GM21576 (cell line): ENCODE data around the gene TEX53.
A peak's percentile ranks its signal among the peaks of the same experiment; 100 is the strongest.

Source experiments
- ATAC-seq: cut with Tn5 transposase; IDR thresholded peaks from one replicate; pipeline ENCODE4 v1.9.1; 2021; ENCODE audit warnings: mild to moderate bottlenecking, moderate library complexity; ENCODE audit not compliant: unreplicated experiment

TEX53 gene

DNA sequence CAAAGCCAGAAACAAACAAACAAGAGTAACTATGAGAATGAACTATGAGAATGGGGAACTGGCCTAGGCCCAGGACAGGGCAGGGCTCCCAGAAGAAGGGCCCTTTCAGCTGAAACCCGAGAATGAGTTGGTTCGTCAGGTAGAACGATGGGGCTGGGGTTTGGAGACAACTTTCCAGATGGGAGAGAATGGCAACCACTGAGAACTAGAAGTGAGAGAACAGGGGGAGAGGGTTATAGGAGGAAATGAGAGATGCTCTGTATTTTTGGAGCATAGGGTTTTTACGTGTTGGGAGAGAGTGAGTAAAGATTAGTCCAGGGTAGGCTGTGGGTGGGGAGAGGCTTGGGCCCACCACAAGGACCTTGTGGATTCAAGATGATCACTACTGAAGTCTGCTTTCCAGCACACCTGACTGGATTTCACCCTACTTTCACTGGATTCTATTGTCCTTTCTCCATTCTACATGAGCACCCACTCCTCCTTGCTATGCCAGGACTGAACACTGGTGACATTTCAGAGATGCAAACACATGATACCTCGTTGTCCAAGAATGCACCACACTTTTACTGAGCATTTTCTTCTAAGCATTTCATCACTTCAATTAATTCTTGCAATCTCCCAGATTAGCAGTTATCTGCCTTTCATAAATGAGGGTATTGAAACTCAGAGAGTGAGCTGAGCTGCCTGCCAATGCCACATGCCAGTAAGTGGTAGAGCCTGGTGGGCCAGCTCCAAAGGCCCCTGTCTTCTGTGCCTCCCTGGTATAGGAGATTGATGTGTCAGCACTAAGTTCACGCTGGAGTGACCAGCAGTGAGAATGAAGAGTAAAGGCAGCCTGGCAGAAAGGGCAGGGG lies 49.7 kb downstream of the TEX53 start:
- peak; percentile 31 for ATAC-seq

DNA sequence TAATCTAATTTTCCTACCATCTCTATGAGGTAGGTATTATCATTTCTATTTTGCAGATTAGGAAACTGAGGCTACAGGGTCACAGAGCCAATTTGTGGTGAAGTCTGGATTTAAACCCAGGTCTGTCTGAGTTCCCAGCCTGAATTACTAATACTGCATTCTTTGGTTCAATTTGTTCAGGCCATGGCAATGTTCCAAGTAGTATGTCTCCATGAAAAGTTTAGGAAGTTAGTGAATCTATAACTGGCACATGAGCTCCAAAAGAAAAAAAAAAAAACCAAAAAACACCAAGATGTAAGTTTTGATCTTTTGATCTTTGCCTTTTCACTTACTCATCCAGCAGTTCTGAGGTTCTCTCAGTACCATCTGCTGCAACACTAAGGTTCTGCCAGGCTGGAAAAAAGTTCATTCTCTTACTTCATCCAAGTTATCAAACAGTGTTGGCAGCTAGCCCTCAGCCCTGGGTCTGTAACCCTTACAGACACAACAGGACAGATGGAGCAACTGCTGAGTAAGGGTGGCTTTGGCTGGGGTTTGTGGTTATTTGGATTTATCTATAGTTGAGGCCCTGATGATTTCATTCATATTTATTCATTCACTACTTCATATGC lies 50.9 kb downstream of the TEX53 start:
- ATAC-seq, result no peak
